Measurements from ENCODE around the gene ELOVL6. TPM values are rescaled to one million over a fixed set of nuclear protein-coding genes. Genes with fewer than 3 reads are reported as not detected.

The ELOVL6 gene
- total and polyA plus RNA-seq, 7 donors, result 1.2 to 43.6 (median 4.7) TPM

DNA sequence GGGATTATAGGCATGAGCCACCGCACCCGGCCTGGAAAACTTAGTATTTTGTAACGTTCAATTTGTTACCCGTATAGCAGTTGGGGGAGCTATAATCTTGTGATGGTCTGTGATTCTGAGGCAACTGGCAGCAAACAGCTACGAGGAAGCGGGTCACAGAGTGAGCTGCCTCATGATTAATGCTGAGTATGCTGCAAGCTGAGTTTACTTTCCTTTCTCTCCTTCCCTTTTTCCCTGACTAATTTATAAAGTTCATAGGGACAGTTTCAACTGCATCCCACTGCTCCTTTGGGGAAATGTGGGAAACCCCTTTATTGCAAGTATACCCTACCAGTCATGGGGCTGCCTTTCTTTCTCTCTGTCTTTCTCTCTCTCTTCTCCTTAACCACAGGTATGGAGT is 17.7 kb upstream of the ELOVL6 start:
- Histone ChIP-seq H3K4me3 (no peak overlapping the region), H3K4me1 (no peaks in the 10 kb centered on the region), H3K27me3 (no peaks in the 10 kb centered on the region), H3K9me3 (peaks cover 0 to 4% (median 0%) of the 10 kb centered on the region in 4 donors), H3K36me3 (no peaks in the 10 kb centered on the region), H3K27ac (no peak overlapping the region)
- TF ChIP-seq CTCF (IDR thresholded peaks at IDR 0.05) (no peak), POLR2A (IDR thresholded peaks at IDR 0.05) (no peak), EP300 (IDR thresholded peaks at IDR 0.05) (no peak), POLR2AphosphoS5 (IDR thresholded peaks at IDR 0.05) (no peak)
- intact Hi-C loops (cut with DNase I), result no loop called here
- 86% methylated on average over 6 of the region's 6 CpGs for WGBS, 2 donors
- no peak for DNase-seq

DNA sequence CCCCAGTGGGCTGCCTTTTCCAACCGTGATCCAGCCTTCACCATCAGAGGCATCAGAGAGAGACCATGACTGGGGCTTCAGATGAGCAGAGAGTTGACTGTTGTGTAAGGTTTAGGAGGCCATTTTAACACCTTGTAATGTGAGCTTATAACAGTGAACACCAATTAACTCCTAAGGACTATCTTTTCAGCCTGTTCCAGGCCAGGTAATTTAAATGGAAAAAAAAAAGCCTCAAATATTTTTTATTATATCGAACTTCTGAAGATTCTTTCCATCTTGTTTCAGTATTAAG is 13.3 kb upstream of the ELOVL6 start:
- H3K27ac ChIP-seq, result no peak overlapping the region
- H3K27me3 ChIP-seq, result no peaks in the 10 kb centered on the region
- no peaks in the 10 kb centered on the region for H3K4me1 ChIP-seq
- H3K9me3 ChIP-seq, result no peaks in the 10 kb centered on the region
- TF ChIP-seq POLR2A (IDR thresholded peaks at IDR 0.05), result no peak
- TF ChIP-seq POLR2AphosphoS5 (IDR thresholded peaks at IDR 0.05), result no peak
- no peak for TF ChIP-seq CTCF (IDR thresholded peaks at IDR 0.05)
- no peak for TF ChIP-seq EP300 (IDR thresholded peaks at IDR 0.05)
- H3K4me3 ChIP-seq, result no peak overlapping the region
- no peak for DNase-seq
- H3K36me3 ChIP-seq, result no peaks in the 10 kb centered on the region
- WGBS, 2 donors, result 74 to 75% methylated on average over 2 of the region's 2 CpGs
- intact Hi-C loops (cut with DNase I), result loop anchor here (5.0 kb wide), 1 partner anchor 159 kb away; no protein-coding TSS in a partner anchor

DNA sequence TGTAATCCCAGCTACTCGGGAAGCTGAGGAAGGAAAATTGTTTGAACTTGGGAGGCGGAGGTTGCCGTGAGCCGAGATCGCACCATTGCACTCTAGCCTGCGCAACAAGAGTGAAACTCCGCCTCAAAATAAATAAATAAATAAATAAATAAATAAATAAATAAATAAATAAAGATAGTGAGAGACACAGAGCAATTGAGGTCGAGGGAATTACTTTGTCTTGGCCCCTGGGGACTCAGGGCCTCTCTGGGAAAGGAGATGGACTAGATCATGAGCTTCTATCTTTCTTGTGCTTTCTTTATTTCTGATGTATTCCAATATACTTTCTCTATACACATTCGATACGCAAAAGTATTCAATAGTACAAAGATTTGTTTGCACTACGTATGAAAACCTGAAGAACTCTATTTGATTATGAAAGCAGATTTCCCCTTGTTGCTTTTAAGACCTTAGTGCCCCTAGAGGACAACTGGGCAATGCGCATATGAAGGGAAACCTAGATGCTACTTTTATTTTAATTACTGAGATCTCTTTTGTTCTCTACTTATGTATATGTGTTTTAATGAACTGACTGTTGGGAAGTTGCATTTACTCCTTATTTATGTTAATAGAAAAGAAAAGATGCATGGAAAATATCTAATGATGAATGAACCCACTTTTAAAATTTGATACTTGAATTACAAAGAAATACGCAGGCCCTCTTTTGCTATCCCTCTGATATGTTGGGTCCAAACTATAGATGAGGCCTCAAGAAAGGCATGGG is 12.8 kb upstream of the ELOVL6 start:
- Histone ChIP-seq H3K27ac (no peak overlapping the region), H3K9me3 (no peaks in the 10 kb centered on the region), H3K36me3 (no peaks in the 10 kb centered on the region), H3K27me3 (no peaks in the 10 kb centered on the region), H3K4me3 (no peak overlapping the region), H3K4me1 (no peaks in the 10 kb centered on the region)
- DNase-seq, result no peak
- WGBS, 2 donors, result 65 to 75% methylated on average over 13 of the region's 13 CpGs
- TF ChIP-seq EP300 (IDR thresholded peaks at IDR 0.05), result no peak
- no peak for TF ChIP-seq POLR2A (IDR thresholded peaks at IDR 0.05)
- TF ChIP-seq CTCF (IDR thresholded peaks at IDR 0.05), result peak; percentile 10 to 66 (median 50)
- TF ChIP-seq POLR2AphosphoS5 (IDR thresholded peaks at IDR 0.05), result no peak
- intact Hi-C loops (cut with DNase I), result loop anchor here (5.0 kb wide), 1 partner anchor 159 kb away; no protein-coding TSS in a partner anchor

DNA sequence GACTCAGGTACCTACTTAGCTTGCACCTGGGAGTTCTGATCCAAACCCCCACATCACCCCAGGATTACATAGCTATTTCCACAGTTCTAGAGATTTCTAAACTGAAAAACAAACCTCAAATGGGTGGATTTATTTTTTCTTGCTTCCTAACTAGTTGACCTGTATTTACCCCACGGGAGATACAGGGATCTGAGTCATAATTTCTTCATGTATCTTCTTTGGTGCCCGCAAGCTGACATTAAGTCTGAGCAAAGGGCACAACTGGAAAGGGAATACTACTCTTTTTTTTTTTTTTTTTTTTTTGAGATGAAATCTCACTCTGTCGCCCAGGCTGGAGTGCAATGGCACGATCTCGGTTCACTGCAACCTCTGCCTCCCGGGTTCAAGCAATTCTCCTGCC is 10.0 kb upstream of the ELOVL6 start:
- 91 to 95% methylated on average over 6 of the region's 6 CpGs for WGBS, 2 donors
- Histone ChIP-seq H3K27ac (no peak overlapping the region), H3K27me3 (no peaks in the 10 kb centered on the region), H3K9me3 (no peaks in the 10 kb centered on the region), H3K4me1 (no peaks in the 10 kb centered on the region), H3K4me3 (no peak overlapping the region), H3K36me3 (no peaks in the 10 kb centered on the region)
- intact Hi-C loops (cut with DNase I), result no loop called here
- no peak for DNase-seq
- no peak for TF ChIP-seq CTCF (IDR thresholded peaks at IDR 0.05)
- TF ChIP-seq POLR2A (IDR thresholded peaks at IDR 0.05), result no peak
- no peak for TF ChIP-seq POLR2AphosphoS5 (IDR thresholded peaks at IDR 0.05)
- TF ChIP-seq EP300 (IDR thresholded peaks at IDR 0.05), result no peak

DNA sequence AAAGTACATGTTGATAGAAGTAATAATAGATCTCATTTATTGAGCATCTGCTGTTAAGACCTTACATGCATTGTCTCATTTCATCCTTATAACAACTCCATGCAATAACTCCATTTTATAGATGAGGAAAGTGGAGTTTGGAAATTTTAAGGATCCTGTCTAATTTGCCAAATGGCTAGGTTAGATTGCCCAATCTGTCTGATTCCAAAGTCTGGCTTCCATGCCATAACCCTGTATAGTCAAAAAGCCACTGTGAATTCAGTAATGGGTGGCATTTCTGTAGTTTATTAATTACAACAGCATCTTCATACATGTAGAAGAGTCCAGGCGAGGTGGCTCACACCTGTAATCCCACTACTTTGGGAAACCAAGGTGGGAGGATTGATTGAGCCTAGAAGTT is 8.8 kb upstream of the ELOVL6 start:
- no peaks in the 10 kb centered on the region for H3K27me3 ChIP-seq
- no peaks in the 10 kb centered on the region for H3K9me3 ChIP-seq
- no peak for DNase-seq
- no peak overlapping the region for H3K27ac ChIP-seq
- H3K36me3 ChIP-seq, result no peaks in the 10 kb centered on the region
- intact Hi-C loops (cut with DNase I), result no loop called here
- WGBS, 2 donors, result 89 to 93% methylated on average over 1 of the region's 1 CpG
- no peaks in the 10 kb centered on the region for H3K4me1 ChIP-seq
- no peak overlapping the region for H3K4me3 ChIP-seq
- TF ChIP-seq POLR2A (IDR thresholded peaks at IDR 0.05) (no peak), CTCF (IDR thresholded peaks at IDR 0.05) (no peak), EP300 (IDR thresholded peaks at IDR 0.05) (no peak)
